Astrocyte (in vitro differentiated cells and primary cell): Measurements from ENCODE around the gene RPS6KA2. TPM values are rescaled to one million over a fixed set of nuclear protein-coding genes. Genes with fewer than 3 reads are reported as not detected.

Experiments
- DNase-seq: peaks from one replicate; pipeline ENCODE4 v3.0.0-alpha.2; 2010; ENCODE audit warnings: low read depth
- FAIRE-seq: peaks from 2 replicates; lab custom pipeline; 2011; peaks lifted over from hg19 to GRCh38; lab: Jason Lieb, UNC
- H2AFZ ChIP-seq: 2 replicates; pipeline ENCODE4 v1.6.0; 2012; ENCODE audit warnings: low read depth, low read length, inconsistent platforms
- H3K27ac ChIP-seq: 2 replicates; pipeline ENCODE4 v1.5.1; 2011; ENCODE audit warnings: low read depth, low read length, inconsistent platforms
- H3K27me3 ChIP-seq: 2 replicates; pipeline ENCODE4 v1.6.0; 2011; ENCODE audit warnings: low read length, inconsistent platforms; ENCODE audit not compliant: insufficient read depth
- H3K36me3 ChIP-seq: 2 replicates; pipeline ENCODE4 v1.5.1; 2011; ENCODE audit warnings: low read length, inconsistent platforms; ENCODE audit not compliant: insufficient read depth
- H3K4me1 ChIP-seq: 2 replicates; pipeline ENCODE4 v1.5.1; 2011; ENCODE audit warnings: low read length, inconsistent platforms; ENCODE audit not compliant: insufficient read depth
- H3K4me2 ChIP-seq: 2 replicates; pipeline ENCODE4 v1.6.0; 2012; ENCODE audit warnings: low read length, inconsistent platforms
- H3K4me3 ChIP-seq: 2 replicates; pipeline ENCODE4 v1.5.1; 2011; ENCODE audit warnings: low read depth, mild to moderate bottlenecking, low read length, inconsistent platforms; ENCODE audit not compliant: insufficient read depth
- H3K79me2 ChIP-seq: 2 replicates; pipeline ENCODE4 v1.6.0; 2012; ENCODE audit warnings: mild to moderate bottlenecking, low read length, inconsistent platforms; ENCODE audit not compliant: insufficient read depth
- H3K9ac ChIP-seq: 2 replicates; pipeline ENCODE4 v1.6.0; 2012; ENCODE audit warnings: mild to moderate bottlenecking, low read length, inconsistent platforms
- H3K9me3 ChIP-seq: 2 replicates; pipeline ENCODE4 v1.5.1; 2012; ENCODE audit warnings: low read depth, mild to moderate bottlenecking, low read length, inconsistent platforms; ENCODE audit not compliant: insufficient read depth
- H4K20me1 ChIP-seq: 2 replicates; pipeline ENCODE4 v1.6.0; 2012; ENCODE audit warnings: low read length, inconsistent platforms; ENCODE audit not compliant: insufficient read depth
- H3K27ac Mint-ChIP-seq: one replicate; pipeline ENCODE4 v1.8.0; 2021; ENCODE audit warnings: mild to moderate bottlenecking, mixed read lengths; ENCODE audit not compliant: unreplicated experiment
- H3K27me3 Mint-ChIP-seq: one replicate; pipeline ENCODE4 v1.8.0; 2021; ENCODE audit warnings: low read depth, mixed read lengths; ENCODE audit not compliant: unreplicated experiment
- H3K36me3 Mint-ChIP-seq: one replicate; pipeline ENCODE4 v1.8.0; 2021; ENCODE audit warnings: low read depth, mixed read lengths; ENCODE audit not compliant: unreplicated experiment
- H3K4me1 Mint-ChIP-seq: one replicate; pipeline ENCODE4 v1.8.0; 2021; ENCODE audit warnings: low read depth, mixed read lengths; ENCODE audit not compliant: unreplicated experiment
- H3K4me3 Mint-ChIP-seq: one replicate; pipeline ENCODE4 v1.8.0; 2021; ENCODE audit warnings: mild to moderate bottlenecking, moderate library complexity, mixed read lengths; ENCODE audit not compliant: unreplicated experiment
- H3K9me3 Mint-ChIP-seq: one replicate; pipeline ENCODE4 v1.8.0; 2021; ENCODE audit warnings: mild to moderate bottlenecking, mixed read lengths; ENCODE audit not compliant: unreplicated experiment
- CTCF ChIP-seq: IDR thresholded peaks from 2 replicates; pipeline ENCODE4 v1.5.1; 2011; ENCODE audit warnings: low read depth, mild to moderate bottlenecking, inconsistent platforms, low read length, moderate library complexity; ENCODE audit not compliant: insufficient read depth
- EZH2 ChIP-seq: IDR thresholded peaks from 2 replicates; pipeline ENCODE4 v1.6.1; 2012; ENCODE audit warnings: mild to moderate bottlenecking, low read length, inconsistent platforms; ENCODE audit not compliant: insufficient read depth
- total RNA-seq: library from RNA; stranded (reverse); gene quantifications from 2 replicates; pipeline ENCODE4 v1.2.1, GENCODE V29; 2021

RPS6KA2 gene
- total RNA-seq, 1 donor from 2014 or later: 33.5 TPM

GRCh38 chr6:166459272-166459671 lies 167.8 kb downstream of the RPS6KA2 start:
- H3K9me3 Mint-ChIP-seq: no peaks in the 10 kb centered on the region
- Histone ChIP-seq H3K4me3 (no peak overlapping the region), H3K9me3 (no peaks in the 10 kb centered on the region), H4K20me1 (no peaks in the 10 kb centered on the region), H3K27ac (no peak overlapping the region), H2AFZ (no peak overlapping the region), H3K9ac (no peak overlapping the region), H3K4me1 (no peaks in the 10 kb centered on the region), H3K27me3 (no peaks in the 10 kb centered on the region), H3K4me2 (no peak overlapping the region), H3K79me2 (no peaks in the 10 kb centered on the region), H3K36me3 (peaks cover 5% of the 10 kb centered on the region)
- H3K27ac Mint-ChIP-seq: no peak overlapping the region
- TF ChIP-seq EZH2 (no peak), CTCF (no peak)
- DNase-seq (no peak), FAIRE-seq (no peak)
- no peaks in the 10 kb centered on the region for H3K27me3 Mint-ChIP-seq
- H3K4me1 Mint-ChIP-seq: no peaks in the 10 kb centered on the region
- H3K36me3 Mint-ChIP-seq: peaks cover 25% of the 10 kb centered on the region
- no peak overlapping the region for H3K4me3 Mint-ChIP-seq

- Mint-ChIP-seq H3K4me3 (no peak overlapping the region), H3K4me1 (no peaks in the 10 kb centered on the region), H3K9me3 (no peaks in the 10 kb centered on the region), H3K27me3 (no peaks in the 10 kb centered on the region), H3K27ac (no peak overlapping the region), H3K36me3 (peaks cover 19% of the 10 kb centered on the region)
- DNase-seq (peak; percentile 36), FAIRE-seq (no peak)
- H4K20me1 ChIP-seq: no peaks in the 10 kb centered on the region
- no peak overlapping the region for H3K9ac ChIP-seq
- no peaks in the 10 kb centered on the region for H3K27me3 ChIP-seq
- H3K4me2 ChIP-seq: no peak overlapping the region
- H2AFZ ChIP-seq: no peak overlapping the region
- TF ChIP-seq CTCF (peak; percentile 23), EZH2 (no peak)
- no peak overlapping the region for H3K4me3 ChIP-seq
- H3K4me1 ChIP-seq: no peaks in the 10 kb centered on the region
- no peaks in the 10 kb centered on the region for H3K9me3 ChIP-seq
- no peaks in the 10 kb centered on the region for H3K79me2 ChIP-seq
- H3K27ac ChIP-seq: no peak overlapping the region
- H3K36me3 ChIP-seq: peaks cover 3% of the 10 kb centered on the region
These were observed 170.5 kb downstream of the RPS6KA2 start for GRCh38 chr6:166456395-166457156.
